HG03066 (cell line): ENCODE results near the gene CLEC16A.

Experiments
- ATAC-seq: cut with Tn5 transposase; IDR thresholded peaks from one replicate; pipeline ENCODE4 v1.9.1; 2021; ENCODE audit warnings: low read depth; ENCODE audit not compliant: unreplicated experiment

CLEC16A gene, protein sequence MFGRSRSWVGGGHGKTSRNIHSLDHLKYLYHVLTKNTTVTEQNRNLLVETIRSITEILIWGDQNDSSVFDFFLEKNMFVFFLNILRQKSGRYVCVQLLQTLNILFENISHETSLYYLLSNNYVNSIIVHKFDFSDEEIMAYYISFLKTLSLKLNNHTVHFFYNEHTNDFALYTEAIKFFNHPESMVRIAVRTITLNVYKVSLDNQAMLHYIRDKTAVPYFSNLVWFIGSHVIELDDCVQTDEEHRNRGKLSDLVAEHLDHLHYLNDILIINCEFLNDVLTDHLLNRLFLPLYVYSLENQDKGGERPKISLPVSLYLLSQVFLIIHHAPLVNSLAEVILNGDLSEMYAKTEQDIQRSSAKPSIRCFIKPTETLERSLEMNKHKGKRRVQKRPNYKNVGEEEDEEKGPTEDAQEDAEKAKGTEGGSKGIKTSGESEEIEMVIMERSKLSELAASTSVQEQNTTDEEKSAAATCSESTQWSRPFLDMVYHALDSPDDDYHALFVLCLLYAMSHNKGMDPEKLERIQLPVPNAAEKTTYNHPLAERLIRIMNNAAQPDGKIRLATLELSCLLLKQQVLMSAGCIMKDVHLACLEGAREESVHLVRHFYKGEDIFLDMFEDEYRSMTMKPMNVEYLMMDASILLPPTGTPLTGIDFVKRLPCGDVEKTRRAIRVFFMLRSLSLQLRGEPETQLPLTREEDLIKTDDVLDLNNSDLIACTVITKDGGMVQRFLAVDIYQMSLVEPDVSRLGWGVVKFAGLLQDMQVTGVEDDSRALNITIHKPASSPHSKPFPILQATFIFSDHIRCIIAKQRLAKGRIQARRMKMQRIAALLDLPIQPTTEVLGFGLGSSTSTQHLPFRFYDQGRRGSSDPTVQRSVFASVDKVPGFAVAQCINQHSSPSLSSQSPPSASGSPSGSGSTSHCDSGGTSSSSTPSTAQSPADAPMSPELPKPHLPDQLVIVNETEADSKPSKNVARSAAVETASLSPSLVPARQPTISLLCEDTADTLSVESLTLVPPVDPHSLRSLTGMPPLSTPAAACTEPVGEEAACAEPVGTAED

DNA sequence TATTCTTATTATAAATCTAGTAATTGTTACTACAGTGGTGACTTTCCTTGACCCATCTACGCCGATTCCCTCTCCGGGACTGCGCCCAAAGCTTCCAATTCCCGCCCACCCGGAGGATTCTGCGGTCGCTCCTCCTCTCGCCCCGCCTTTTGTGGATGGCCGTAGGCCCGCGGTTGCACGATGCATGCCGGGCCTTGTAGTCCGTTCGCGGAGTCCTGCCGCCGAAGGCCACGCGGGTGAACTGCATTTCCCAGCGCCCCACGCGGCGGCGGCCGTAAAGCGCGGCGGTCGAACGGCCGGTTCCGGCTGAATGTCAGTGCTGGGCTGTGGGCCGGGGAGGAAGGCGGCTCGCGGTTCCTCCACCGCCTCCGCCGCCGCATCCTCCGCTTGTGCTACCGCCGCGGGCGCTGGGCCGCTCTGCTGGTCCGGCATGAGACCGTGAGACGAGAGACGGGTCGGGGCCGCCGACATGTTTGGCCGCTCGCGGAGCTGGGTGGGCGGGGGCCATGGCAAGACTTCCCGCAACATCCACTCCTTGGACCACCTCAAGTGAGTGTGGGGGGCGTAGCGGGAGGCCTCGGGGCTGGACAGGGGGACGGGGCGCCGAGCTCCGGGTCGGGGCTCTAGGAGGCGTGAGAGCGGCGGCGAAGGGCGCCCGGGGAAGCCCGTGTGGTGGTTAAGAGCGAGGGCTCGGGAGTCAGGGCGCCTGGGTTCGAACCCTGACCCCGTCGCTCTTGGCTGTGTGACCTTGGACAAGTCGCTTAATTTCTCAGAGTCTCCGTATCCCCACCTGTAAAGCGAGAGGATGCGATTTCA is at the start of gene CLEC16A:
TSS of gene CLEC16A (plus strand) at position 316 of the 816 bp plus-strand sequence. CDS start at position 470, 154 bp downstream.
- ATAC-seq = peak; percentile 60

- no peak for ATAC-seq
Observed at GRCh38 chr16:10895053-10895946, 49.1 kb upstream of the CLEC16A start.

DNA sequence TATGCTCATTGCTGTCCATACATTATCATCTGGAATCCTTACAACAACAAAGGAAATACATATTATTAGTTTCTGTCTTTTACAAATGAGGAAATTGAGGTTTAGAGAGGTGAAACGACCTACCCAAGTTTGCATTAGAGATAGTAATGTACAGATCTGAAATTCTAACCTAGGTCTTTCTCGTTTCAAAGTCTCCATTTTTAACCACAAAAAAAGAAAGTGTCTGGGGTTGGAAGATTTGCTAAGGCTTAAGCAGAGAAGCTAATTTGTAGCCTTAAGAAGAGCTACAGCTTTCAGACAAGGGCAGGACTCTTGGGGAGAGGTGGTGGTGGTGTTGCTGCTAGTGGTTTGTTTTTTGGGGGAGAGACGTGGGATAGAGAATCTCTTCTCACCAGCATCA is 48.2 kb upstream of the CLEC16A start:
- ATAC-seq = no peak

- ATAC-seq = no peak
Observed at GRCh38 chr16:10896723-10897122, 47.6 kb upstream of the CLEC16A start.

DNA sequence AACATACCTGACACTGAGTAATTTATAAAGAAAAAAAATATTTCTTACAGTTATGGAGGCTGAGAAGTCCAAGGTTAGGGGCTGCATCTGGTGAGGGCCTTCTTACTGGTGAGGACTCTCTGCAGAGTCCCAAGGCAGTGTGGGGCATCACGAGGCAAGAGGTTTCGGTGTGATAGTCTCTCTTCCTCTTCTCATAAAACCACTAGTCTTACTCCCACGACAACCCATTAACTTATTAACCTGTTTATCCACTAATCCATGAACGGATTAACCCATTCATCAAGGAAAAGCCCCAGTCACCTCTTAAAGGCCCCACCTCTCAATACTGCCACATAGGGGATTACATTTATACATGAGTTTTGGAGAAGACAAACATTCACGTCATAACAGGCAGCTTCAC is 47.2 kb upstream of the CLEC16A start:
- peak; percentile 70 for ATAC-seq

GRCh38 chr16:10902999-10903398 is 41.4 kb upstream of the CLEC16A start:
- no peak for ATAC-seq

DNA sequence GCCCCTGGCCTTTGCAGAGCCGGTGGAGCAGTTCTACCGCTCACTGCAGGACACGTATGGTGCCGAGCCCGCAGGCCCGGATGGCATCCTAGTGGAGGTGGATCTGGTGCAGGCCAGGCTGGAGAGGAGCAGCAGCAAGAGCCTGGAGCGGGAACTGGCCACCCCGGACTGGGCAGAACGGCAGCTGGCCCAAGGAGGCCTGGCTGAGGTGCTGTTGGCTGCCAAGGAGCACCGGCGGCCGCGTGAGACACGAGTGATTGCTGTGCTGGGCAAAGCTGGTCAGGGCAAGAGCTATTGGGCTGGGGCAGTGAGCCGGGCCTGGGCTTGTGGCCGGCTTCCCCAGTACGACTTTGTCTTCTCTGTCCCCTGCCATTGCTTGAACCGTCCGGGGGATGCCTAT is 37.9 kb upstream of the CLEC16A start:
- no peak for ATAC-seq

DNA sequence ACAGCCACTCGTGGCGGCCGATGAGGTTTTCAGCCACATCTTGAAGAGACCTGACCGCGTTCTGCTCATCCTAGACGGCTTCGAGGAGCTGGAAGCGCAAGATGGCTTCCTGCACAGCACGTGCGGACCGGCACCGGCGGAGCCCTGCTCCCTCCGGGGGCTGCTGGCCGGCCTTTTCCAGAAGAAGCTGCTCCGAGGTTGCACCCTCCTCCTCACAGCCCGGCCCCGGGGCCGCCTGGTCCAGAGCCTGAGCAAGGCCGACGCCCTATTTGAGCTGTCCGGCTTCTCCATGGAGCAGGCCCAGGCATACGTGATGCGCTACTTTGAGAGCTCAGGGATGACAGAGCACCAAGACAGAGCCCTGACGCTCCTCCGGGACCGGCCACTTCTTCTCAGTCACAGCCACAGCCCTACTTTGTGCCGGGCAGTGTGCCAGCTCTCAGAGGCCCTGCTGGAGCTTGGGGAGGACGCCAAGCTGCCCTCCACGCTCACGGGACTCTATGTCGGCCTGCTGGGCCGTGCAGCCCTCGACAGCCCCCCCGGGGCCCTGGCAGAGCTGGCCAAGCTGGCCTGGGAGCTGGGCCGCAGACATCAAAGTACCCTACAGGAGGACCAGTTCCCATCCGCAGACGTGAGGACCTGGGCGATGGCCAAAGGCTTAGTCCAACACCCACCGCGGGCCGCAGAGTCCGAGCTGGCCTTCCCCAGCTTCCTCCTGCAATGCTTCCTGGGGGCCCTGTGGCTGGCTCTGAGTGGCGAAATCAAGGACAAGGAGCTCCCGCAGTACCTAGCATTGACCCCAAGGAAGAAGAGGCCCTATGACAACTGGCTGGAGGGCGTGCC is 37.2 kb upstream of the CLEC16A start:
- no peak for ATAC-seq

DNA sequence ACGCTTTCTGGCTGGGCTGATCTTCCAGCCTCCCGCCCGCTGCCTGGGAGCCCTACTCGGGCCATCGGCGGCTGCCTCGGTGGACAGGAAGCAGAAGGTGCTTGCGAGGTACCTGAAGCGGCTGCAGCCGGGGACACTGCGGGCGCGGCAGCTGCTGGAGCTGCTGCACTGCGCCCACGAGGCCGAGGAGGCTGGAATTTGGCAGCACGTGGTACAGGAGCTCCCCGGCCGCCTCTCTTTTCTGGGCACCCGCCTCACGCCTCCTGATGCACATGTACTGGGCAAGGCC is 36.7 kb upstream of the CLEC16A start:
- ATAC-seq = no peak

- no peak for ATAC-seq
Observed at GRCh38 chr16:10911267-10911666, 33.1 kb upstream of the CLEC16A start.

- no peak for ATAC-seq
Observed at GRCh38 chr16:10916534-10916933, 27.8 kb upstream of the CLEC16A start.

DNA sequence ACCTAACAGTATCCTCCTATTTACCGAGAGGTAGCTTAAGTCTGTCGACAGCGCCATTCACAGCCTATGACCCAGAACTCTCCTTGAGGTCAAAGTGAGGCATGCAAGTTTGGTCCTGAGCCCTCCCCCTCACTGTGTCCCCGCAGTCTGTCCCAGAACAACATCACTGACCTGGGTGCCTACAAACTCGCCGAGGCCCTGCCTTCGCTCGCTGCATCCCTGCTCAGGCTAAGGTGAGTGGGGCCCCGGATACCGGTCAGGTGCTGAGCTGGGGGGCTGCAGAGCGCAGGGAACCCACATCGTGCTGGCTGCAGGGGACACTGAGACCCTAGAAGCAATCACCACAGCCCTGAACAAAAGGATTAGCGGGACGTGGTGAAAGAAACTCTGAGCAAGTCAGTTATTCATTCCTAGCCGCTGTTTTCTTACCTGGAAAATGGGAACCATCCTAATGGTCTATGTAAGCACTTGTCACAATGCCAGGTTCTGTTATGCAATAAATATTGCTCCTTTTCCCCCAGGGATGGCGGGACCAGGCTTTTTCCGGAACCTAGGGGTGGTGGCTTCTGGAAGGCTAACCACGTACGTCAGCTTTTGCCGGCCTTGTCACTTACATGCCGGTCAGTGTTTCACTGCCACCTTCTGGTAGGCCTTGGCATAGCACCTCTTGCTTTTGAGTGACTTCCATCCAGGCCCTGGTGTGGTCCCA is 25.9 kb upstream of the CLEC16A start:
- ATAC-seq = peak; percentile 78

DNA sequence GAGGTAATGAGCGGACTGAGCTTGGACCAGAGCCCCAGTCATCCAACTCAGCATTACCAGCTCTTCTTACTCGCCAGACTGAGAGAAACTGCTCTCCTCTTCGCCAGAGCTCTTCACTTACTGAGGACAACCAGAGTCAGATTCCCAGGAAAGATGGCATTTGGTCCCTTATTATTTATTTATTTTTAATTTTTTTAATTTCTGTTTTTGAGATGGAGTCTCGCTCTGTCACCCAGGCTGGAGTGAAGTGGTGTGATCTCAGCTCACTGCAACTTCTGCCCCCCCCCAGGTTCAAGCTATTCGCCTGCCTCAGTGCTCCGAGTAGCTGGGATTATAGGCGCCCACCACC is 25.4 kb upstream of the CLEC16A start:
- ATAC-seq = no peak

DNA sequence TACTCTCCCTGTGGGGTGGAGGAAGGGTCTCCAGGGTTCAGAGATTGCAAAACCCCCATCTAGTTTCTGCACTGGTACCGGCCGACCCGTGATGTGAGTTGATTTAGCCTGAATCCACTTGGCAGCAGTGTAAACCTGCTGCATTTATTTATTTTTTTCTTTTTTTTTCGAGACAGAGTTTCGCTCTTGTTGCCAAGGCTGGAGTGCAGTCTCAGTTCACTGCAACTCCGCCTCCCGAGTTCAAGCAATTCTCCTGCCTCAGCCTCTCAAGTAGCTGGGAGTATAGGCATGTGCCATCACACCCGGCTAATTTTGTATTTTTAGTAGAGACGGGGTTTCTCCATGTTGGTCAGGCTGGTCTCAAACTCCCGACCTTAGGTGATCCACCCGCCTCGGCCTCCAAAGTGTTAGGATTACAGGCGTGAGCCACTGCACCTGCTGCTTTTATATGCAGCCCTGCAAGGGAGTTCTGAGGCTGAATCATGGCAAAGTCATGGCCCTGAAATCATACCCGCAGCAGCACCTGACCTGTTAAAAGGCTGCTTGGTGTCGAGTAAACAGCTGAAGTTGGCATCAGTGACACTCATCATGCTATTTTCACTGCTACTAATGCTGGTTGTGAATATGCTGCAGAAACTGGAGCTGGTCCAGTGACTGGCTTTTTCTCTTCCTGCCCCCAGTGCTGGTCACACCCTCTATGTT is 23.5 kb upstream of the CLEC16A start:
- ATAC-seq = no peak

GRCh38 chr16:10921536-10922327 is 22.6 kb upstream of the CLEC16A start:
- ATAC-seq = no peak

DNA sequence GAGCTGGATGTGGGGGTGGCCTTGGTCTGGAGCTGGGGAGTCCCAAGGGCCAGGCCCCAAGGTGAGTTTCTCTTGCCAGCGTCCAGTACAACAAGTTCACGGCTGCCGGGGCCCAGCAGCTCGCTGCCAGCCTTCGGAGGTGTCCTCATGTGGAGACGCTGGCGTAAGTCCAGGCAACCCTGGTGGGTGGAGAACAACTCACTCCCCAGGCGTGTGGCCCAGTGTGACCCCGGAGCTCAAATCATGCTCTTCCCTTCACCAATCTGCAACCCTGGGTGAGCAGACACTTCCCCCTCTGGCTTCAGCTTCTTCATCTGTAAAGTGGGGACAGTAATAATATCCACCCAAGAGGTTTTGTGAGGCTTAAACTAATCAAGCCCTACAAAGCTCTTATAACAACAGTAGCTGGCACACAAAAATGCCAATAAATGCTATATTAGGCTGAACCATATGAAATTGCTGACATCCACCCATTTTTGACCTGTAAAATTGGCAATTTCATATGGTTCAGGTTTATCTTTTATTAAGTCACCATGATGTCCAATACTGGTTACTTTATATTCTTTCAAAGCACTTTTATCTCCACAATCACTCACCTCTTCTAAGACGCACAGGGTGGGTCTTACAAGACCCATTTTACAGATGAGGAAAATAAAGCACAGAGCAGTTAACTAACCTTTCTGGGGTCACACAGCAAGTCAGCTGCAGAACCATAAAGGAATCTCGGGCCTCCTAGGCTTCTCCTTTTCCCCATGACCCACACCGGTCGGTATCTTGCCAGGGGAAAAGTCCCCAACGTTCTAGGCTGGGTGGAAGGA is 21.8 kb upstream of the CLEC16A start:
- no peak for ATAC-seq
